GM23338 (cell line): ENCODE measurements around the gene MTMR3. TPM values are rescaled to one million over a fixed set of nuclear protein-coding genes. Genes with fewer than 3 reads are reported as not detected.

Source experiments
- ATAC-seq: fragments of 200-7000 bp; cut with Tn5 transposase; 3 replicates; pipeline ENCODE4 v1.9.1; 2020
- DNase-seq: peaks from one replicate; pipeline ENCODE4 v3.0.0-alpha.2; 2015; ENCODE audit warnings: low spot score
- H2AFZ ChIP-seq: fragments of 200-600 bp; sonication (generic); 2 replicates; pipeline ENCODE4 v1.8.0; 2016; ENCODE audit warnings: antibody characterized with exemption, mild to moderate bottlenecking, moderate library complexity
- H3F3A ChIP-seq: fragments of 200-600 bp; sonication (generic); replicated peaks from 2 replicates; pipeline ENCODE4 v1.8.0; 2017; ENCODE audit warnings: antibody characterized with exemption, mixed run types, low read depth
- H3K27ac ChIP-seq: fragments of 200-600 bp; sonication (generic); 2 replicates; pipeline ENCODE4 v1.6.1; 2016; ENCODE audit warnings: low read depth
- H3K27me3 ChIP-seq: fragments of 200-600 bp; sonication (generic); 2 replicates; pipeline ENCODE4 v1.8.0; 2016; ENCODE audit warnings: mild to moderate bottlenecking, mixed run types, moderate library complexity; ENCODE audit not compliant: insufficient read depth
- H3K36me3 ChIP-seq: fragments of 200-600 bp; sonication (generic); 2 replicates; pipeline ENCODE4 v1.8.0; 2016; ENCODE audit warnings: mild to moderate bottlenecking; ENCODE audit not compliant: insufficient read depth
- H3K4me1 ChIP-seq: fragments of 200-600 bp; sonication (generic); 2 replicates; pipeline ENCODE4 v1.8.0; 2016; ENCODE audit warnings: mild to moderate bottlenecking, moderate library complexity; ENCODE audit not compliant: insufficient read depth
- H3K4me2 ChIP-seq: fragments of 200-600 bp; sonication (generic); 2 replicates; pipeline ENCODE4 v1.7.1; 2017; ENCODE audit warnings: mixed run types
- H3K4me3 ChIP-seq: fragments of 200-600 bp; sonication (generic); 2 replicates; pipeline ENCODE4 v1.6.1; 2016; ENCODE audit warnings: mixed run types
- H3K79me2 ChIP-seq: fragments of 200-600 bp; sonication (generic); replicated peaks from 2 replicates; pipeline ENCODE4 v1.8.0; 2017; ENCODE audit warnings: mild to moderate bottlenecking; ENCODE audit not compliant: insufficient read depth
- H3K9me2 ChIP-seq: fragments of 200-600 bp; sonication (generic); 2 replicates; pipeline ENCODE4 v1.8.0; 2017; ENCODE audit not compliant: insufficient read depth
- H4K20me1 ChIP-seq: fragments of 200-600 bp; sonication (generic); replicated peaks from 2 replicates; pipeline ENCODE4 v1.8.0; 2017; ENCODE audit warnings: mild to moderate bottlenecking; ENCODE audit not compliant: insufficient read depth
- H3K27ac Mint-ChIP-seq: 2 replicates; pipeline ENCODE4 v1.8.0; 2020; ENCODE audit warnings: inconsistent platforms, mild to moderate bottlenecking, moderate library complexity, mixed read lengths
- H3K27me3 Mint-ChIP-seq: 3 replicates; pipeline ENCODE4 v1.8.0; 2022; ENCODE audit warnings: low read depth, mild to moderate bottlenecking, moderate library complexity, mixed read lengths, inconsistent platforms; ENCODE audit not compliant: insufficient read depth, poor library complexity
- H3K36me3 Mint-ChIP-seq: 3 replicates; pipeline ENCODE4 v1.8.0; 2021; ENCODE audit warnings: low read depth, mild to moderate bottlenecking, inconsistent platforms, moderate library complexity, mixed read lengths
- H3K4me1 Mint-ChIP-seq: 3 replicates; pipeline ENCODE4 v1.8.0; 2020; ENCODE audit warnings: mild to moderate bottlenecking, inconsistent platforms, mixed read lengths
- H3K4me3 Mint-ChIP-seq: 3 replicates; pipeline ENCODE4 v1.8.0; 2021; ENCODE audit warnings: moderate library complexity, mild to moderate bottlenecking, inconsistent platforms, mixed read lengths
- H3K9me3 Mint-ChIP-seq: 3 replicates; pipeline ENCODE4 v1.8.0; 2020; ENCODE audit warnings: moderate library complexity, mild to moderate bottlenecking, inconsistent platforms, mixed read lengths
- CREB1 ChIP-seq: fragments of 250-450 bp; sonication (Bioruptor Pico); IDR thresholded peaks from 2 replicates; pipeline ENCODE4 v1.5.0; 2020; ENCODE audit warnings: low read depth, mild to moderate bottlenecking, moderate library complexity
- EZH2 ChIP-seq: fragments of 200-600 bp; sonication (generic); IDR thresholded peaks from one replicate; pipeline ENCODE4 v1.8.0; 2017; ENCODE audit warnings: antibody characterized with exemption, mild to moderate bottlenecking, low read depth; ENCODE audit not compliant: unreplicated experiment
- EZH2phosphoT487 ChIP-seq: fragments of 200-600 bp; sonication (generic); IDR thresholded peaks from one replicate; pipeline ENCODE4 v1.8.1; 2018; ENCODE audit warnings: antibody characterized with exemption; ENCODE audit not compliant: unreplicated experiment
- POLR2AphosphoS5 ChIP-seq: IDR thresholded peaks from 2 replicates; pipeline ENCODE4 v1.6.1; 2016; ENCODE audit warnings: antibody characterized with exemption, low read depth
- polyA plus RNA-seq: library from polyadenylated mRNA; unstranded; fragments of >200 nt; fragmentation: Nextera tagmentation; extraction: Ambion mirVana; gene quantifications from 2 replicates; pipeline ENCODE4 v1.2.1, GENCODE V29; 2016
- total RNA-seq: library from RNA; depleted of rRNA; stranded (reverse); fragments of >200 nt; shearing (Covaris generic); gene quantifications from 2 replicates; pipeline ENCODE4 v1.2.3, GENCODE V29; 2014
- TF ChIP-seq, protein P1 (sequence below): IDR thresholded peaks from 2 replicates; pipeline ENCODE4 v1.6.1; 2016; ENCODE audit warnings: antibody characterized with exemption
- TF ChIP-seq, protein P2 (sequence below): IDR thresholded peaks from one replicate; pipeline ENCODE4 v1.6.1; 2018; ENCODE audit warnings: antibody characterized with exemption; ENCODE audit not compliant: unreplicated experiment
- TF ChIP-seq, protein P3 (sequence below), 2 experiments: fragments of 200-600 bp in 1 of 2; sonication (generic) in 1 of 2; conservative IDR thresholded peaks; 2 replicates each; pipeline versions ENCODE4 v1.5.1 to v1.6.1; 2016 to 2017; ENCODE audit warnings: antibody characterized with exemption in 2 of 2, low read depth in 2 of 2, mild to moderate bottlenecking in 2 of 2, moderate library complexity in 1 of 2

Gene MTMR3
- total and polyA plus RNA-seq, 2 experiments from 2014 or later = 5.2 to 27.4 TPM

DNA sequence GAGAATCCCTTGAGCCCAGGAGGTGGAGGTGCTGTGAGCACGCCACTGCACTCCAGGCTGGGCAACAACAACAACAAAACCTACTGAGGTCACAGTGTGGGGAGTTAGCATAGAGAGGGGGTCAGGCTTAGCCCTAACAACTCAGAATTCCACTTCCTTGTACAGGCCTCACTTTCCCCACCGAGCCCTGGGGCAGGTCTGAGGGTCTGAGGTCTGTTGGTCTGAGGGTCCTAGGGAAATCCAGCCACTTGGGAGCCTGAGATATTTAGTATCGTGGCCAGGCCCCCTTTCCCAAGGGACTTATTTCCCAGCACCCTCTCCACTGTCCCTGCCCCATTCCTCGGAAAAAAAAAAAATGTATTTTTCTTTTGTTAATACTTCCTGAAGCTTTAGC is 162.5 kb downstream of the MTMR3 start:
- Histone ChIP-seq H3F3A (no peaks in the 10 kb centered on the region), H4K20me1 (no peaks in the 10 kb centered on the region), H3K36me3 (no peaks in the 10 kb centered on the region), H3K4me2 (no peak overlapping the region), H3K27ac (no peak overlapping the region), H3K4me1 (no peaks in the 10 kb centered on the region), H3K27me3 (no peaks in the 10 kb centered on the region), H2AFZ (no peak overlapping the region), H3K79me2 (no peaks in the 10 kb centered on the region), H3K9me2 (no peaks in the 10 kb centered on the region), H3K4me3 (no peak overlapping the region)
- TF ChIP-seq EZH2 = no peak
- TF ChIP-seq, protein P1, sequence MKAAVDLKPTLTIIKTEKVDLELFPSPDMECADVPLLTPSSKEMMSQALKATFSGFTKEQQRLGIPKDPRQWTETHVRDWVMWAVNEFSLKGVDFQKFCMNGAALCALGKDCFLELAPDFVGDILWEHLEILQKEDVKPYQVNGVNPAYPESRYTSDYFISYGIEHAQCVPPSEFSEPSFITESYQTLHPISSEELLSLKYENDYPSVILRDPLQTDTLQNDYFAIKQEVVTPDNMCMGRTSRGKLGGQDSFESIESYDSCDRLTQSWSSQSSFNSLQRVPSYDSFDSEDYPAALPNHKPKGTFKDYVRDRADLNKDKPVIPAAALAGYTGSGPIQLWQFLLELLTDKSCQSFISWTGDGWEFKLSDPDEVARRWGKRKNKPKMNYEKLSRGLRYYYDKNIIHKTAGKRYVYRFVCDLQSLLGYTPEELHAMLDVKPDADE = no peak
- no peak for TF ChIP-seq EZH2phosphoT487
- TF ChIP-seq CREB1 = no peak
- TF ChIP-seq POLR2AphosphoS5 = no peak
- Mint-ChIP-seq H3K36me3 (no peaks in the 10 kb centered on the region), H3K27ac (no peak overlapping the region), H3K4me1 (no peaks in the 10 kb centered on the region), H3K9me3 (no peaks in the 10 kb centered on the region), H3K27me3 (peaks cover 8% of the 10 kb centered on the region), H3K4me3 (no peak overlapping the region)
- ATAC-seq = no peak
- no peak for DNase-seq

DNA sequence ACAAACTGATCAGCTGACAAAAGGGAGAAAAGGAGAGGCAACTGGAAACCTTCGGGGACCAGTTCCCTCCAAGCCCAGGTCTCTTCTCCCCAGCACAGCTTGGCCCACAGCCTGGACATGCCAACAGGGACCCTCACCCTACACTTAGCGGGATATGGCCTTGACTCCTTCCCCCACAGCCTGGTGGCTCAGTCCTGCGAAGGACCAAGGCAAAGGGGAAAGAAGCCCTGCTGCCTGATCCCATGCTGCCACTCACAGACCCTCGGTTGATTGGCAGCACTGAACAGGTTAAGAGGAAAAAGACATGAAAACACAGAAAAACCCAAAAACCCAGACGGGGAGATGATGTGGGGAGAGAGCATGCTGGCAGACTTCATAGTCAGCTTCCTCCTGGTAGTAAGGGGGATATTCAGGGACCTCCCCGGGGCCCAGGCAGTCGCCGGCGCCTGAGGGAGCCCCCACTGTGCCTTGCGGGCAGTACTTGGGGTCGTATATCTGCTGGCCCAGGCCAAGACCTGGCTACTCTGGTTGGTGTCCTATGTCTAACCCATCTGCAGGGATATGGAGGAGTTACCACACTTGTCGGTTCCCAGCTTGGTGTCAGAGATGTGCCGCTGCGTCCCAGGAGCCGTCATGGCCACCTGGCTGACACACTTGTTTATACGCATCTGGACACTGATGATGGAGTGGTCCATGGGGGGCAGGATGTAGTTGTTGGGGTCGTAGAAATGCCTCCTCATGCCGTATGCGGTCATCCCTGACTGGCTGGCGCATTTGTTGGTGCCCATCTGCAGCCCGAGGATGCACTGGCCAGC is 163.1 kb downstream of the MTMR3 start:
- Mint-ChIP-seq H3K27ac (no peak overlapping the region), H3K9me3 (no peaks in the 10 kb centered on the region), H3K4me1 (no peaks in the 10 kb centered on the region), H3K36me3 (no peaks in the 10 kb centered on the region), H3K4me3 (no peak overlapping the region), H3K27me3 (peaks cover 8% of the 10 kb centered on the region)
- no peak for DNase-seq
- no peak overlapping the region for H2AFZ ChIP-seq
- no peaks in the 10 kb centered on the region for H3K36me3 ChIP-seq
- no peaks in the 10 kb centered on the region for H4K20me1 ChIP-seq
- no peaks in the 10 kb centered on the region for H3F3A ChIP-seq
- no peaks in the 10 kb centered on the region for H3K4me1 ChIP-seq
- H3K4me3 ChIP-seq = no peak overlapping the region
- H3K9me2 ChIP-seq = no peaks in the 10 kb centered on the region
- no peaks in the 10 kb centered on the region for H3K79me2 ChIP-seq
- no peak overlapping the region for H3K4me2 ChIP-seq
- no peak overlapping the region for H3K27ac ChIP-seq
- ATAC-seq = no peak
- no peaks in the 10 kb centered on the region for H3K27me3 ChIP-seq
- TF ChIP-seq, protein P2, sequence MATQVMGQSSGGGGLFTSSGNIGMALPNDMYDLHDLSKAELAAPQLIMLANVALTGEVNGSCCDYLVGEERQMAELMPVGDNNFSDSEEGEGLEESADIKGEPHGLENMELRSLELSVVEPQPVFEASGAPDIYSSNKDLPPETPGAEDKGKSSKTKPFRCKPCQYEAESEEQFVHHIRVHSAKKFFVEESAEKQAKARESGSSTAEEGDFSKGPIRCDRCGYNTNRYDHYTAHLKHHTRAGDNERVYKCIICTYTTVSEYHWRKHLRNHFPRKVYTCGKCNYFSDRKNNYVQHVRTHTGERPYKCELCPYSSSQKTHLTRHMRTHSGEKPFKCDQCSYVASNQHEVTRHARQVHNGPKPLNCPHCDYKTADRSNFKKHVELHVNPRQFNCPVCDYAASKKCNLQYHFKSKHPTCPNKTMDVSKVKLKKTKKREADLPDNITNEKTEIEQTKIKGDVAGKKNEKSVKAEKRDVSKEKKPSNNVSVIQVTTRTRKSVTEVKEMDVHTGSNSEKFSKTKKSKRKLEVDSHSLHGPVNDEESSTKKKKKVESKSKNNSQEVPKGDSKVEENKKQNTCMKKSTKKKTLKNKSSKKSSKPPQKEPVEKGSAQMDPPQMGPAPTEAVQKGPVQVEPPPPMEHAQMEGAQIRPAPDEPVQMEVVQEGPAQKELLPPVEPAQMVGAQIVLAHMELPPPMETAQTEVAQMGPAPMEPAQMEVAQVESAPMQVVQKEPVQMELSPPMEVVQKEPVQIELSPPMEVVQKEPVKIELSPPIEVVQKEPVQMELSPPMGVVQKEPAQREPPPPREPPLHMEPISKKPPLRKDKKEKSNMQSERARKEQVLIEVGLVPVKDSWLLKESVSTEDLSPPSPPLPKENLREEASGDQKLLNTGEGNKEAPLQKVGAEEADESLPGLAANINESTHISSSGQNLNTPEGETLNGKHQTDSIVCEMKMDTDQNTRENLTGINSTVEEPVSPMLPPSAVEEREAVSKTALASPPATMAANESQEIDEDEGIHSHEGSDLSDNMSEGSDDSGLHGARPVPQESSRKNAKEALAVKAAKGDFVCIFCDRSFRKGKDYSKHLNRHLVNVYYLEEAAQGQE = no peak
- TF ChIP-seq, protein P1 = no peak
- TF ChIP-seq CREB1 = no peak
- TF ChIP-seq, protein P3, sequence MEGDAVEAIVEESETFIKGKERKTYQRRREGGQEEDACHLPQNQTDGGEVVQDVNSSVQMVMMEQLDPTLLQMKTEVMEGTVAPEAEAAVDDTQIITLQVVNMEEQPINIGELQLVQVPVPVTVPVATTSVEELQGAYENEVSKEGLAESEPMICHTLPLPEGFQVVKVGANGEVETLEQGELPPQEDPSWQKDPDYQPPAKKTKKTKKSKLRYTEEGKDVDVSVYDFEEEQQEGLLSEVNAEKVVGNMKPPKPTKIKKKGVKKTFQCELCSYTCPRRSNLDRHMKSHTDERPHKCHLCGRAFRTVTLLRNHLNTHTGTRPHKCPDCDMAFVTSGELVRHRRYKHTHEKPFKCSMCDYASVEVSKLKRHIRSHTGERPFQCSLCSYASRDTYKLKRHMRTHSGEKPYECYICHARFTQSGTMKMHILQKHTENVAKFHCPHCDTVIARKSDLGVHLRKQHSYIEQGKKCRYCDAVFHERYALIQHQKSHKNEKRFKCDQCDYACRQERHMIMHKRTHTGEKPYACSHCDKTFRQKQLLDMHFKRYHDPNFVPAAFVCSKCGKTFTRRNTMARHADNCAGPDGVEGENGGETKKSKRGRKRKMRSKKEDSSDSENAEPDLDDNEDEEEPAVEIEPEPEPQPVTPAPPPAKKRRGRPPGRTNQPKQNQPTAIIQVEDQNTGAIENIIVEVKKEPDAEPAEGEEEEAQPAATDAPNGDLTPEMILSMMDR (conservative IDR thresholded peaks at IDR 0.05; ENCODE audit: low read depth in 2 of 2) = no peak
